GM18873 (cell line): Measurements from ENCODE around the gene VGLL2.

Experiments used
- ATAC-seq: cut with Tn5 transposase; IDR thresholded peaks from one replicate; pipeline ENCODE4 v1.9.1; 2021; ENCODE audit warnings: mild to moderate bottlenecking, moderate library complexity, moderate number of reproducible peaks; ENCODE audit not compliant: unreplicated experiment, low FRiP score

The VGLL2 gene

DNA sequence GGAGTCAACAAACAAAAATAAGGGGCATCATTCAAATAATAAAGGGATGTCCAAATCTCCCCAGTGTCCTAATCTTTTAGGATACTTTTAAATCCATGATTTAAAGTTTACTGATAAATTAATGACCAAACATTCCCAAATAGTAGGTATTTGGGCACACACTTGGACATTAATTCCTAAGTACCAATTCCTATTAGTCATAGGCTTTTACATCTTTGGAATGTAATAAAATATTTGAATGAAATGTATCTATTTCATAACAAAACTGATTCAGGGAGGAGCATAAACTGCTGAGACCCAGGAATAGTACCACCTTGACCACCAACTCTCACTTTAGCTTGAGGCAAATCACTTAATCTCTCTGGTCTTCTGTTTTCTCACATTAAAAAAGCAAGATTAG is 44.3 kb downstream of the VGLL2 start:
- ATAC-seq = no peak

DNA sequence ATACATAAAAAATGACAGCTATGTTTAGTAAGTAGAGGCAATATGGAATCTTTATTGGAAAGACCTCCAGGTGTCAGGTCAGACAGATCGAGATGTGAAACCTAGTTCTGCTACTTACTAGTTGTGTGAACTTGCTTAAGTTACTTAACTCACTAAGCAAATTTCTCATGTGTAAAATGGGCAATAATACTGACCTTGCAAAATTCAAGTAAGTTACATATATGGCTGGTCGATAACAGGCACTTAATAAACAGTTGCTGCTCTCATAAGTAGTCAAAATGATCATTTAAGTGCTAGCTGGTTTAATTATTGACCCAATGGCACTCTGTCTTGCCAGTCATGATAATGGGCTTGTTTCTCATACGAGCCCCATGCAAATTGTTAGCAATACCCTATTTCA is 46.0 kb downstream of the VGLL2 start:
- no peak for ATAC-seq

DNA sequence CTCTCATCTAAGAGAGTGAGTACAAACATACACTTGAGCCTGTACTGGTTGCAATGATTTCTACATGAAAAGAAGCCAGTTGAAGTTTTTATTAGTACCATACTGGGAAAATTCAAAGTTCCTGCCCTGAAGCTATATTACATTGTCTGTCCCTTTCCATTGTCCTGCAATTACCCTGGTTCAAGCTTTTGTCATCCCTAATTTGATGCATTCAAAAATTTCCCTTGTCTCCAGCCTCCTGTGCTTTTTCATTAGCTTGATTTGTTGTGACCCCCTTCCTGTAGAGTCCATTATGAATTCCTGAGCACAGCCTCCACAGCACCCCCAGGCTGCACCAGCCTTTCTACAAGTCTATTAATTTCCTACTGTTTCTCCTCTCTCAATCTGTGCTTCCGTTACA is 46.4 kb downstream of the VGLL2 start:
- no peak for ATAC-seq

DNA sequence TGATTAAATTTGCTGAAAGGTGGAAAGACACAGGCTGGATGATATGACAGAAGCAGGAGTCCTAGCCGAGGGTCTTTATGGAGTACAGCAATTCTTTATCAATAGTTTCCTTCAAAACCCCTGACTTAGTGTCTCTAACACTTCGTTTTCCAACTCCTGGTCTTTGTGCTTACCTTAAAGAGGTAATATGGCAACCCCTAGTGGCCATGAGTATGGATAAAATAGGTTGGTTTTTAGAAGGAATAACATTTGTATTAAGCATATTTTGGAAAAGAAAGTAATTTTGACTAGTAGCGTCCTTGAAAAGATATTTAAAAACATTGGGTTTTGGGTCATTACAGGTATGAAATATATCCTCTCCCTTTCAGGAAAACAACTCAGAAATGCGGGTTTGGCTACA is 51.9 kb downstream of the VGLL2 start:
- no peak for ATAC-seq
